WTC11 (cell line): Measurements from ENCODE around the gene CPPED1. TPM values are rescaled to one million over a fixed set of nuclear protein-coding genes. Genes with fewer than 3 reads are reported as not detected.
"Not testable (repeated sequence)": the region's sequence is repeated elsewhere in the genome, so short reads cannot be mapped to it uniquely, and the experiment has no call there.

Experiments used
- ATAC-seq: fragments of 200-7000 bp; cut with Tn5 transposase; 2 replicates; pipeline ENCODE4 v1.10.0; 2021; ENCODE audit warnings: mild to moderate bottlenecking, moderate library complexity
- CTCF ChIA-PET: fragments of 300-600 bp; sonication (Branson Sonifier 250); formaldehyde crosslinking; loops from one replicate; lab custom pipeline; 2021; ENCODE audit warnings: antibody characterized with exemption; lab: Charles Lee
- POLR2A ChIA-PET: fragments of 350-600 bp; sonication (Branson Sonifier 250); formaldehyde crosslinking; loops from one replicate; lab custom pipeline; 2021; ENCODE audit warnings: antibody characterized with exemption; lab: Charles Lee
- DNase-seq: peaks from one replicate; pipeline ENCODE4 v3.0.0; 2021; ENCODE audit warnings: low spot score
- H3K27ac Mint-ChIP-seq: 2 replicates; pipeline ENCODE4 v1.8.0; 2021; ENCODE audit warnings: mixed read lengths
- H3K27me3 Mint-ChIP-seq: 2 replicates; pipeline ENCODE4 v1.8.0; 2021; ENCODE audit warnings: low read depth, mild to moderate bottlenecking, moderate library complexity, mixed read lengths
- H3K36me3 Mint-ChIP-seq: 2 replicates; pipeline ENCODE4 v1.8.0; 2021; ENCODE audit warnings: mixed read lengths
- H3K4me1 Mint-ChIP-seq: 2 replicates; pipeline ENCODE4 v1.8.0; 2022; ENCODE audit warnings: mixed read lengths
- H3K4me3 Mint-ChIP-seq: 2 replicates; pipeline ENCODE4 v1.8.0; 2021; ENCODE audit warnings: mild to moderate bottlenecking, moderate library complexity, mixed read lengths
- H3K9me3 Mint-ChIP-seq: 2 replicates; pipeline ENCODE4 v1.8.0; 2021; ENCODE audit warnings: mixed read lengths
- ATF1 ChIP-seq: sonication (generic); formaldehyde crosslinking; IDR thresholded peaks from 2 replicates; pipeline ENCODE4 v1.8.1; 2023; ENCODE audit warnings: mild to moderate bottlenecking, moderate library complexity, missing genetic modification reagents
- CBFB ChIP-seq: sonication (generic); formaldehyde crosslinking; IDR thresholded peaks from 2 replicates; pipeline ENCODE4 v1.8.1; 2022; ENCODE audit warnings: mild to moderate bottlenecking, low read depth, missing genetic modification reagents
- ELF4 ChIP-seq: sonication (generic); formaldehyde crosslinking; IDR thresholded peaks from 2 replicates; pipeline ENCODE4 v1.8.1; 2022; ENCODE audit warnings: low read depth, mild to moderate bottlenecking, moderate library complexity, missing genetic modification reagents
- ETV6 ChIP-seq: sonication (generic); formaldehyde crosslinking; IDR thresholded peaks from 2 replicates; pipeline ENCODE4 v1.8.1; 2022; ENCODE audit warnings: mild to moderate bottlenecking, missing genetic modification reagents
- GABPB1 ChIP-seq: sonication (generic); formaldehyde crosslinking; IDR thresholded peaks from 2 replicates; pipeline ENCODE4 v1.8.1; 2023; ENCODE audit warnings: mild to moderate bottlenecking, missing genetic modification reagents
- GRHL2 ChIP-seq: fragments of 250-450 bp; sonication (Bioruptor Pico); IDR thresholded peaks from 2 replicates; pipeline ENCODE4 v1.8.0; 2022; ENCODE audit warnings: mild to moderate bottlenecking, moderate library complexity; ENCODE audit not compliant: insufficient replicate concordance, severe bottlenecking
- MYBL2 ChIP-seq: sonication (generic); formaldehyde crosslinking; IDR thresholded peaks from 2 replicates; pipeline ENCODE4 v1.8.1; 2023; ENCODE audit warnings: mild to moderate bottlenecking, moderate library complexity, missing genetic modification reagents
- NFYB ChIP-seq: sonication (generic); formaldehyde crosslinking; conservative IDR thresholded peaks from 2 replicates; pipeline ENCODE4 v1.8.0; 2022; ENCODE audit warnings: low read depth, missing genetic modification reagents
- PRRX2 ChIP-seq: fragments of 250-450 bp; sonication (Bioruptor Pico); IDR thresholded peaks from 2 replicates; pipeline ENCODE4 v1.8.0; 2021; ENCODE audit warnings: mild to moderate bottlenecking
- RELA ChIP-seq: sonication (generic); formaldehyde crosslinking; IDR thresholded peaks from 2 replicates; pipeline ENCODE4 v1.8.1; 2022; ENCODE audit warnings: missing genetic modification reagents, mild to moderate bottlenecking, borderline replicate concordance
- SMAD3 ChIP-seq: sonication (generic); formaldehyde crosslinking; IDR thresholded peaks from 2 replicates; pipeline ENCODE4 v1.8.0; 2022; ENCODE audit warnings: missing genetic modification reagents, mild to moderate bottlenecking, borderline replicate concordance
- ZMAT4 ChIP-seq: fragments of 250-450 bp; sonication (Bioruptor Pico); IDR thresholded peaks from 2 replicates; pipeline ENCODE4 v1.9.0; 2021; ENCODE audit warnings: mild to moderate bottlenecking
- ZNF121 ChIP-seq: sonication (generic); formaldehyde crosslinking; IDR thresholded peaks from 2 replicates; pipeline ENCODE4 v1.8.0; 2023; ENCODE audit warnings: missing genetic modification reagents
- ZNF232 ChIP-seq: sonication (generic); formaldehyde crosslinking; IDR thresholded peaks from 2 replicates; pipeline ENCODE4 v1.8.0; 2022; ENCODE audit warnings: mild to moderate bottlenecking, missing genetic modification reagents
- ZNF263 ChIP-seq: sonication (generic); formaldehyde crosslinking; IDR thresholded peaks from 2 replicates; pipeline ENCODE4 v1.8.1; 2022; ENCODE audit warnings: low read depth, mild to moderate bottlenecking, moderate library complexity, missing genetic modification reagents
- ZNF423 ChIP-seq: fragments of 250-450 bp; sonication (Bioruptor Pico); IDR thresholded peaks from 2 replicates; pipeline ENCODE4 v2.1.2; 2022; ENCODE audit warnings: mild to moderate bottlenecking, moderate library complexity
- ZNF671 ChIP-seq: fragments of 250-450 bp; sonication (Bioruptor Pico); IDR thresholded peaks from 2 replicates; pipeline ENCODE4 v1.8.0; 2021; ENCODE audit warnings: mild to moderate bottlenecking
- total RNA-seq: library from RNA; stranded (reverse); gene quantifications from 3 replicates; pipeline ENCODE4 v1.2.3, GENCODE V29; 2021
- TF ChIP-seq, protein P1 (sequence below): sonication (generic); formaldehyde crosslinking; IDR thresholded peaks from 2 replicates; pipeline ENCODE4 v1.8.0; 2023; ENCODE audit warnings: missing genetic modification reagents
- TF ChIP-seq, protein P2 (sequence below): fragments of 200-600 bp; IDR thresholded peaks from 2 replicates; pipeline ENCODE4 v1.8.0; 2022; ENCODE audit warnings: antibody characterized with exemption
- TF ChIP-seq, protein P3 (sequence below): sonication (generic); formaldehyde crosslinking; IDR thresholded peaks from 2 replicates; pipeline ENCODE4 v1.8.1; 2023; ENCODE audit warnings: mild to moderate bottlenecking, missing genetic modification reagents, moderate library complexity
- TF ChIP-seq, protein P4 (sequence below): sonication (generic); formaldehyde crosslinking; IDR thresholded peaks from 2 replicates; pipeline ENCODE4 v1.8.0; 2022; ENCODE audit warnings: mild to moderate bottlenecking, missing genetic modification reagents
- TF ChIP-seq, protein P5 (sequence below): sonication (generic); formaldehyde crosslinking; conservative IDR thresholded peaks from 2 replicates; pipeline ENCODE4 v1.8.1; 2022; ENCODE audit warnings: mild to moderate bottlenecking, missing genetic modification reagents

The CPPED1 gene
- total RNA-seq, 1 experiment from 2014 or later, result 8.8 TPM

- DNase-seq (no peak), ATAC-seq (no peak)
- Mint-ChIP-seq H3K36me3 (no peaks in the 10 kb centered on the region), H3K9me3 (0 out of 2 replicates have a peak, but pooled peaks cover 3% of the 10 kb centered on the region), H3K4me1 (peaks cover 16% of the 10 kb centered on the region), H3K4me3 (no peak overlapping the region), H3K27me3 (peaks cover 4% of the 10 kb centered on the region; the same call in 1 of the 2 replicates), H3K27ac (no peak overlapping the region; the same call in 1 of the 2 replicates)
- POLR2A ChIA-PET, result interaction anchor here (0.6 kb wide), 1 partner anchor 16 kb away, joined by 5 read pairs; no protein-coding TSS in a partner anchor
- CTCF ChIA-PET, result no interaction called here
- TF ChIP-seq ZNF232 (CRISPR knock-in tag), result no peak
- TF ChIP-seq, protein P1, sequence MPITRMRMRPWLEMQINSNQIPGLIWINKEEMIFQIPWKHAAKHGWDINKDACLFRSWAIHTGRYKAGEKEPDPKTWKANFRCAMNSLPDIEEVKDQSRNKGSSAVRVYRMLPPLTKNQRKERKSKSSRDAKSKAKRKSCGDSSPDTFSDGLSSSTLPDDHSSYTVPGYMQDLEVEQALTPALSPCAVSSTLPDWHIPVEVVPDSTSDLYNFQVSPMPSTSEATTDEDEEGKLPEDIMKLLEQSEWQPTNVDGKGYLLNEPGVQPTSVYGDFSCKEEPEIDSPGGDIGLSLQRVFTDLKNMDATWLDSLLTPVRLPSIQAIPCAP (CRISPR knock-in tag), result no peak
- TF ChIP-seq RELA, result no peak
- no peak for TF ChIP-seq ELF4 (CRISPR knock-in tag)
- TF ChIP-seq ZNF263 (CRISPR knock-in tag), result no peak
- TF ChIP-seq SMAD3 (CRISPR knock-in tag), result no peak
- TF ChIP-seq ATF1 (CRISPR knock-in tag), result no peak
- TF ChIP-seq, protein P2, sequence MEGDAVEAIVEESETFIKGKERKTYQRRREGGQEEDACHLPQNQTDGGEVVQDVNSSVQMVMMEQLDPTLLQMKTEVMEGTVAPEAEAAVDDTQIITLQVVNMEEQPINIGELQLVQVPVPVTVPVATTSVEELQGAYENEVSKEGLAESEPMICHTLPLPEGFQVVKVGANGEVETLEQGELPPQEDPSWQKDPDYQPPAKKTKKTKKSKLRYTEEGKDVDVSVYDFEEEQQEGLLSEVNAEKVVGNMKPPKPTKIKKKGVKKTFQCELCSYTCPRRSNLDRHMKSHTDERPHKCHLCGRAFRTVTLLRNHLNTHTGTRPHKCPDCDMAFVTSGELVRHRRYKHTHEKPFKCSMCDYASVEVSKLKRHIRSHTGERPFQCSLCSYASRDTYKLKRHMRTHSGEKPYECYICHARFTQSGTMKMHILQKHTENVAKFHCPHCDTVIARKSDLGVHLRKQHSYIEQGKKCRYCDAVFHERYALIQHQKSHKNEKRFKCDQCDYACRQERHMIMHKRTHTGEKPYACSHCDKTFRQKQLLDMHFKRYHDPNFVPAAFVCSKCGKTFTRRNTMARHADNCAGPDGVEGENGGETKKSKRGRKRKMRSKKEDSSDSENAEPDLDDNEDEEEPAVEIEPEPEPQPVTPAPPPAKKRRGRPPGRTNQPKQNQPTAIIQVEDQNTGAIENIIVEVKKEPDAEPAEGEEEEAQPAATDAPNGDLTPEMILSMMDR, result no peak
- no peak for TF ChIP-seq ZNF671 (CRISPR knock-in tag)
- TF ChIP-seq ZNF121 (CRISPR knock-in tag), result no peak
These were observed 2.9 kb downstream of the CPPED1 start for GRCh38 chr16:12800817-12801216.

- TF ChIP-seq GABPB1 (CRISPR knock-in tag), result 0 out of 2 replicates have a peak, but pooled peaks have one; percentile 17
- CTCF ChIA-PET, DNase-seq, H3K4me3 Mint-ChIP-seq, H3K27me3 Mint-ChIP-seq, ATAC-seq, H3K9me3 Mint-ChIP-seq, H3K27ac Mint-ChIP-seq, H3K36me3 Mint-ChIP-seq: not testable (repeated sequence)
- H3K4me1 Mint-ChIP-seq, result peaks cover 16% of the 10 kb centered on the region
- POLR2A ChIA-PET, result interaction anchor here (0.6 kb wide), 1 partner anchor 15 kb away, joined by 5 read pairs; no protein-coding TSS in a partner anchor
These were observed 3.7 kb downstream of the CPPED1 start for GRCh38 chr16:12799996-12800395.

GRCh38 chr16:12798846-12799245 lies 4.8 kb downstream of the CPPED1 start:
- no peak overlapping the region for H3K4me3 Mint-ChIP-seq
- TF ChIP-seq ZNF423 (CRISPR knock-in tag) (no peak), ELF4 (CRISPR knock-in tag) (no peak), CBFB (no peak), ZNF232 (CRISPR knock-in tag) (no peak), ZMAT4 (CRISPR knock-in tag) (no peak), GRHL2 (CRISPR knock-in tag) (no peak), PRRX2 (no peak), ATF1 (CRISPR knock-in tag) (no peak), MYBL2 (CRISPR knock-in tag) (no peak), ETV6 (no peak), NFYB (CRISPR knock-in tag) (no peak)
- TF ChIP-seq, protein P1 (CRISPR knock-in tag), result no peak
- TF ChIP-seq, protein P3, sequence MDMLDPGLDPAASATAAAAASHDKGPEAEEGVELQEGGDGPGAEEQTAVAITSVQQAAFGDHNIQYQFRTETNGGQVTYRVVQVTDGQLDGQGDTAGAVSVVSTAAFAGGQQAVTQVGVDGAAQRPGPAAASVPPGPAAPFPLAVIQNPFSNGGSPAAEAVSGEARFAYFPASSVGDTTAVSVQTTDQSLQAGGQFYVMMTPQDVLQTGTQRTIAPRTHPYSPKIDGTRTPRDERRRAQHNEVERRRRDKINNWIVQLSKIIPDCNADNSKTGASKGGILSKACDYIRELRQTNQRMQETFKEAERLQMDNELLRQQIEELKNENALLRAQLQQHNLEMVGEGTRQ (CRISPR knock-in tag), result no peak
- TF ChIP-seq, protein P4, sequence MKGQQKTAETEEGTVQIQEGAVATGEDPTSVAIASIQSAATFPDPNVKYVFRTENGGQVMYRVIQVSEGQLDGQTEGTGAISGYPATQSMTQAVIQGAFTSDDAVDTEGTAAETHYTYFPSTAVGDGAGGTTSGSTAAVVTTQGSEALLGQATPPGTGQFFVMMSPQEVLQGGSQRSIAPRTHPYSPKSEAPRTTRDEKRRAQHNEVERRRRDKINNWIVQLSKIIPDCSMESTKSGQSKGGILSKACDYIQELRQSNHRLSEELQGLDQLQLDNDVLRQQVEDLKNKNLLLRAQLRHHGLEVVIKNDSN (CRISPR knock-in tag), result no peak
- TF ChIP-seq, protein P5, sequence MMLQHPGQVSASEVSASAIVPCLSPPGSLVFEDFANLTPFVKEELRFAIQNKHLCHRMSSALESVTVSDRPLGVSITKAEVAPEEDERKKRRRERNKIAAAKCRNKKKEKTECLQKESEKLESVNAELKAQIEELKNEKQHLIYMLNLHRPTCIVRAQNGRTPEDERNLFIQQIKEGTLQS (CRISPR knock-in tag), result no peak
- ChIA-PET CTCF (interaction anchor here (0.7 kb wide), 1 partner anchor 346 kb away, joined by 3 read pairs; no protein-coding TSS in a partner anchor), POLR2A (no interaction called here)
- no peaks in the 10 kb centered on the region for H3K36me3 Mint-ChIP-seq
- peaks cover 4% of the 10 kb centered on the region; the same call in 1 of the 2 replicates for H3K27me3 Mint-ChIP-seq
- DNase-seq (no peak), ATAC-seq (no peak)
- 0 out of 2 replicates have a peak, but pooled peaks cover 3% of the 10 kb centered on the region for H3K9me3 Mint-ChIP-seq
- peaks cover 21% of the 10 kb centered on the region for H3K4me1 Mint-ChIP-seq
- no peak overlapping the region for H3K27ac Mint-ChIP-seq
